Glomerular visceral epithelial cell (primary cell): ENCODE measurements around the gene SYT2.
"Not testable (repeated sequence)": the region's sequence is repeated elsewhere in the genome, so short reads cannot be mapped to it uniquely, and the experiment has no call there.

Experiments used
- DNase-seq: peaks from one replicate; pipeline ENCODE4 v3.0.0-alpha.2; 2016; ENCODE audit errors: extremely low spot score

Gene SYT2

GRCh38 chr1:202546796-202547195, 163.5 kb downstream of the SYT2 start:
- DNase-seq, result not testable (repeated sequence)

GRCh38 chr1:202546377-202546776, 163.9 kb downstream of the SYT2 start:
- DNase-seq, result not testable (repeated sequence)

- DNase-seq, result not testable (repeated sequence)
Observed at GRCh38 chr1:202545647-202546303, 164.5 kb downstream of the SYT2 start.

- not testable (repeated sequence) for DNase-seq
Observed at GRCh38 chr1:202544766-202545449, 165.3 kb downstream of the SYT2 start.

- DNase-seq, result not testable (repeated sequence)
Observed at GRCh38 chr1:202543537-202543936, 166.7 kb downstream of the SYT2 start.

GRCh38 chr1:202542415-202542814, 167.8 kb downstream of the SYT2 start:
- not testable (repeated sequence) for DNase-seq

- not testable (repeated sequence) for DNase-seq
Observed at GRCh38 chr1:202540858-202541257, 169.4 kb downstream of the SYT2 start.
